B cell (primary cell): ENCODE results near the gene CASTOR2.

Experiments used
- EZH2 ChIP-seq: IDR thresholded peaks from 2 replicates; pipeline ENCODE4 v1.6.1; 2012; ENCODE audit warnings: borderline replicate concordance, low read depth, mild to moderate bottlenecking, moderate library complexity, low read length; ENCODE audit not compliant: insufficient read depth, poor library complexity, severe bottlenecking
- TF ChIP-seq, protein P1 (sequence below): fragments of 200-600 bp; IDR thresholded peaks from one replicate; pipeline ENCODE4 v1.8.0; 2022; ENCODE audit warnings: antibody characterized with exemption, mild to moderate bottlenecking

DNA sequence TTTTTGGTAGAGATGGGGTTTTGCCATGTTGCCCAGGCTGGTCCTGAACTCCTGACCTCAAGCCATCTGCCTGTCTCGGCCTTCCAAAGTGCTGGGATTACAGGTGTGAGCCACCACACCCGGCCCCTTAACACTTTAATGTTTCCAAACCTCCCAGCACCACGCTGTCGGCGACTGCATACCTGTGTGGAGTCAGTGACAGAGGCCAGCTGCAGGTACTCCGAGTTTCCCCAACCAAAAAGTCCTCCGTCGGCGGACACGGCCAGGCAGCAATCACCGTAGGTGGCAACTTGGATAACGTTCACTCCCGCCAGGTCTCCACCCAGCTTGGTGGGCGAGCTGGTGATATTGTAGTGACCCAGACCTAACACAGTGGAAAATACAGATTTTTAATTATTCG is 93.9 kb downstream of the CASTOR2 start:
- TF ChIP-seq, protein P1, sequence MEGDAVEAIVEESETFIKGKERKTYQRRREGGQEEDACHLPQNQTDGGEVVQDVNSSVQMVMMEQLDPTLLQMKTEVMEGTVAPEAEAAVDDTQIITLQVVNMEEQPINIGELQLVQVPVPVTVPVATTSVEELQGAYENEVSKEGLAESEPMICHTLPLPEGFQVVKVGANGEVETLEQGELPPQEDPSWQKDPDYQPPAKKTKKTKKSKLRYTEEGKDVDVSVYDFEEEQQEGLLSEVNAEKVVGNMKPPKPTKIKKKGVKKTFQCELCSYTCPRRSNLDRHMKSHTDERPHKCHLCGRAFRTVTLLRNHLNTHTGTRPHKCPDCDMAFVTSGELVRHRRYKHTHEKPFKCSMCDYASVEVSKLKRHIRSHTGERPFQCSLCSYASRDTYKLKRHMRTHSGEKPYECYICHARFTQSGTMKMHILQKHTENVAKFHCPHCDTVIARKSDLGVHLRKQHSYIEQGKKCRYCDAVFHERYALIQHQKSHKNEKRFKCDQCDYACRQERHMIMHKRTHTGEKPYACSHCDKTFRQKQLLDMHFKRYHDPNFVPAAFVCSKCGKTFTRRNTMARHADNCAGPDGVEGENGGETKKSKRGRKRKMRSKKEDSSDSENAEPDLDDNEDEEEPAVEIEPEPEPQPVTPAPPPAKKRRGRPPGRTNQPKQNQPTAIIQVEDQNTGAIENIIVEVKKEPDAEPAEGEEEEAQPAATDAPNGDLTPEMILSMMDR = no peak
- no peak for TF ChIP-seq EZH2
